ENCODE data around the gene CCDC182. TPM values are rescaled to one million over a fixed set of nuclear protein-coding genes. Genes with fewer than 3 reads are reported as not detected.

CCDC182 gene
- polyA plus RNA-seq, 1 of the 3 experiments (the other 2 are of a cell fraction), result not detected

DNA sequence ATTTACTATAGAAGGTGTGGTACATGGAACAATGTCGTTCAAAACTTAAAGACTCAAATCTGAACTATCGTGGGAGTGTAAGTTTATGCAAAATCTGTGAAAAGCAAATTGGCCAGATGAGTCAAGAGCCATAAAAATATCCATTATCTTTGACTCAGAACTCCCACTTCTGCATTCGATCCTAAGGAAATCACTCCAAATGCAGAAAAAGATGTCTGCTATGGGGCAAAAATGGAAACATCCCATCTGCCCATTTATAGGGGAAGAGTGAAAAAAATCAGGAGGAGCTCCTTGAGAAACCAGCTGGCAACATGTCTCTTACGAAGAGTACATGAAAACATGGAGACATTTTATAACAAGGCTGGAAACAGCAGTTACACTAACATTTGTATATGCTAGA is 43.6 kb upstream of the CCDC182 start:
- Histone ChIP-seq H3K4me2 (no peak overlapping the region), H3K79me2 (ENCODE audit: insufficient read depth) (no peaks in the 10 kb centered on the region), H3K27me3 (ENCODE audit: insufficient read depth) (peaks cover 41% of the 10 kb centered on the region), H4K20me1 (ENCODE audit: insufficient read depth) (no peaks in the 10 kb centered on the region), H3K9ac (no peak overlapping the region), H3K4me1 (ENCODE audit: control insufficient read depth in 1 of 2, insufficient read depth in 2 of 2, low read depth in 1 of 2, low read length in 1 of 2) (peaks cover 0 to 12% of the 10 kb centered on the region in 2 experiments; a peak in 1 of 4 replicates), H3K9me3 (no peaks in the 10 kb centered on the region), H3K27ac (ENCODE audit: low read depth in 2 of 2, low read length in 1 of 2) (no peak overlapping the region), H3K9me2 (no peaks in the 10 kb centered on the region), H2AFZ (ENCODE audit: low read depth) (no peak overlapping the region), H3F3A (replicated peaks; ENCODE audit: insufficient read depth) (no peaks in the 10 kb centered on the region), H3K36me3 (replicated peaks in 1 of 2; ENCODE audit: control insufficient read depth in 1 of 2, insufficient read depth in 2 of 2, low read length in 1 of 2) (no peaks in the 10 kb centered on the region), H3K4me3 (ENCODE audit: low read depth in 2 of 2, low read length in 1 of 2) (no peak overlapping the region)
- ChIA-PET POLR2A (no interaction called here), CTCF (interaction anchor here (1.4 to 4.9 kb wide), 4 partner anchors 10 to 191 kb away, joined by 3 to 32 read pairs (median 6); no protein-coding TSS in a partner anchor)
- DNase-seq, result no peak
- TF ChIP-seq, protein P1, sequence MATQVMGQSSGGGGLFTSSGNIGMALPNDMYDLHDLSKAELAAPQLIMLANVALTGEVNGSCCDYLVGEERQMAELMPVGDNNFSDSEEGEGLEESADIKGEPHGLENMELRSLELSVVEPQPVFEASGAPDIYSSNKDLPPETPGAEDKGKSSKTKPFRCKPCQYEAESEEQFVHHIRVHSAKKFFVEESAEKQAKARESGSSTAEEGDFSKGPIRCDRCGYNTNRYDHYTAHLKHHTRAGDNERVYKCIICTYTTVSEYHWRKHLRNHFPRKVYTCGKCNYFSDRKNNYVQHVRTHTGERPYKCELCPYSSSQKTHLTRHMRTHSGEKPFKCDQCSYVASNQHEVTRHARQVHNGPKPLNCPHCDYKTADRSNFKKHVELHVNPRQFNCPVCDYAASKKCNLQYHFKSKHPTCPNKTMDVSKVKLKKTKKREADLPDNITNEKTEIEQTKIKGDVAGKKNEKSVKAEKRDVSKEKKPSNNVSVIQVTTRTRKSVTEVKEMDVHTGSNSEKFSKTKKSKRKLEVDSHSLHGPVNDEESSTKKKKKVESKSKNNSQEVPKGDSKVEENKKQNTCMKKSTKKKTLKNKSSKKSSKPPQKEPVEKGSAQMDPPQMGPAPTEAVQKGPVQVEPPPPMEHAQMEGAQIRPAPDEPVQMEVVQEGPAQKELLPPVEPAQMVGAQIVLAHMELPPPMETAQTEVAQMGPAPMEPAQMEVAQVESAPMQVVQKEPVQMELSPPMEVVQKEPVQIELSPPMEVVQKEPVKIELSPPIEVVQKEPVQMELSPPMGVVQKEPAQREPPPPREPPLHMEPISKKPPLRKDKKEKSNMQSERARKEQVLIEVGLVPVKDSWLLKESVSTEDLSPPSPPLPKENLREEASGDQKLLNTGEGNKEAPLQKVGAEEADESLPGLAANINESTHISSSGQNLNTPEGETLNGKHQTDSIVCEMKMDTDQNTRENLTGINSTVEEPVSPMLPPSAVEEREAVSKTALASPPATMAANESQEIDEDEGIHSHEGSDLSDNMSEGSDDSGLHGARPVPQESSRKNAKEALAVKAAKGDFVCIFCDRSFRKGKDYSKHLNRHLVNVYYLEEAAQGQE (IDR thresholded peaks at IDR 0.05; ENCODE audit: low read depth, low read length), result no peak
- TF ChIP-seq GATA2 (CRISPR knock-in tag; IDR thresholded peaks at IDR 0.05) (no peak), RFX5 (IDR thresholded peaks at IDR 0.05; ENCODE audit: low read length) (no peak), USF2 (IDR thresholded peaks at IDR 0.05; ENCODE audit: borderline replicate concordance, low read depth, low read length) (no peak), NRF1 (IDR thresholded peaks at IDR 0.05; ENCODE audit: low read depth, low read length) (no peak), JUND (IDR thresholded peaks at IDR 0.05) (no peak), RAD21 (IDR thresholded peaks at IDR 0.05; ENCODE audit: low read length) (no peak), GABPA (IDR thresholded peaks at IDR 0.05; ENCODE audit: low read depth) (no peak), SIN3A (IDR thresholded peaks at IDR 0.05; ENCODE audit: borderline replicate concordance, low read depth, low read length) (no peak), FOXJ3 (CRISPR knock-in tag; IDR thresholded peaks at IDR 0.05) (no peak), NFIC (IDR thresholded peaks at IDR 0.05; ENCODE audit: borderline replicate concordance) (no peak), USF1 (IDR thresholded peaks at IDR 0.05; ENCODE audit: borderline replicate concordance, low read depth) (no peak), TCF12 (IDR thresholded peaks at IDR 0.05) (no peak), MEF2A (IDR thresholded peaks at IDR 0.05; ENCODE audit: borderline replicate concordance, low read depth) (no peak)
- TF ChIP-seq, protein P2, sequence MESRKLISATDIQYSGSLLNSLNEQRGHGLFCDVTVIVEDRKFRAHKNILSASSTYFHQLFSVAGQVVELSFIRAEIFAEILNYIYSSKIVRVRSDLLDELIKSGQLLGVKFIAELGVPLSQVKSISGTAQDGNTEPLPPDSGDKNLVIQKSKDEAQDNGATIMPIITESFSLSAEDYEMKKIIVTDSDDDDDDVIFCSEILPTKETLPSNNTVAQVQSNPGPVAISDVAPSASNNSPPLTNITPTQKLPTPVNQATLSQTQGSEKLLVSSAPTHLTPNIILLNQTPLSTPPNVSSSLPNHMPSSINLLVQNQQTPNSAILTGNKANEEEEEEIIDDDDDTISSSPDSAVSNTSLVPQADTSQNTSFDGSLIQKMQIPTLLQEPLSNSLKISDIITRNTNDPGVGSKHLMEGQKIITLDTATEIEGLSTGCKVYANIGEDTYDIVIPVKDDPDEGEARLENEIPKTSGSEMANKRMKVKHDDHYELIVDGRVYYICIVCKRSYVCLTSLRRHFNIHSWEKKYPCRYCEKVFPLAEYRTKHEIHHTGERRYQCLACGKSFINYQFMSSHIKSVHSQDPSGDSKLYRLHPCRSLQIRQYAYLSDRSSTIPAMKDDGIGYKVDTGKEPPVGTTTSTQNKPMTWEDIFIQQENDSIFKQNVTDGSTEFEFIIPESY (IDR thresholded peaks at IDR 0.05; ENCODE audit: borderline replicate concordance, low read depth), result no peak
- TF ChIP-seq, protein P3, sequence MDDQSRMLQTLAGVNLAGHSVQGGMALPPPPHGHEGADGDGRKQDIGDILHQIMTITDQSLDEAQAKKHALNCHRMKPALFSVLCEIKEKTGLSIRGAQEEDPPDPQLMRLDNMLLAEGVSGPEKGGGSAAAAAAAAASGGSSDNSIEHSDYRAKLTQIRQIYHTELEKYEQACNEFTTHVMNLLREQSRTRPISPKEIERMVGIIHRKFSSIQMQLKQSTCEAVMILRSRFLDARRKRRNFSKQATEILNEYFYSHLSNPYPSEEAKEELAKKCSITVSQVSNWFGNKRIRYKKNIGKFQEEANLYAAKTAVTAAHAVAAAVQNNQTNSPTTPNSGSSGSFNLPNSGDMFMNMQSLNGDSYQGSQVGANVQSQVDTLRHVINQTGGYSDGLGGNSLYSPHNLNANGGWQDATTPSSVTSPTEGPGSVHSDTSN (IDR thresholded peaks at IDR 0.05), result no peak
- WGBS (ENCODE audit: low lambda C conversion rate), result 38% methylated on average over 4 of the region's 4 CpGs

Measured in SK-N-SH (cell line).